Superior temporal gyrus (tissue), 1 donor: ENCODE data around the gene GPBP1L1.
"Not testable (repeated sequence)": the region's sequence is repeated elsewhere in the genome, so short reads cannot be mapped to it uniquely, and the experiment has no call there.

ENCODE experiments used
- DNase-seq: peaks from one replicate; pipeline ENCODE4 v3.0.0-alpha.2; 2016; ENCODE audit errors: extremely low spot score

Gene GPBP1L1

GRCh38 chr1:45679123-45679522 is 7.2 kb downstream of the GPBP1L1 start:
- peak; percentile 11 for DNase-seq

GRCh38 chr1:45678489-45678888 is 7.8 kb downstream of the GPBP1L1 start:
- no peak for DNase-seq

- DNase-seq, result no peak
These were observed 8.5 kb downstream of the GPBP1L1 start for GRCh38 chr1:45677751-45678245.

- not testable (repeated sequence) for DNase-seq
These were observed 9.8 kb downstream of the GPBP1L1 start for GRCh38 chr1:45676553-45676952.

- no peak for DNase-seq
These were observed 11.9 kb downstream of the GPBP1L1 start for GRCh38 chr1:45674478-45674877.

GRCh38 chr1:45673956-45674355 is 12.4 kb downstream of the GPBP1L1 start:
- DNase-seq, result no peak

- DNase-seq, result no peak
These were observed 16.3 kb downstream of the GPBP1L1 start for GRCh38 chr1:45669859-45670655.

- DNase-seq, result no peak
These were observed 17.0 kb downstream of the GPBP1L1 start for GRCh38 chr1:45669379-45669778.

GRCh38 chr1:45668526-45668925 is 17.8 kb downstream of the GPBP1L1 start:
- DNase-seq, result no peak

GRCh38 chr1:45667321-45668111 is 18.8 kb downstream of the GPBP1L1 start:
- DNase-seq, result no peak

- no peak for DNase-seq
These were observed 19.5 kb downstream of the GPBP1L1 start for GRCh38 chr1:45666836-45667235.

GRCh38 chr1:45660336-45660735 is 26.0 kb downstream of the GPBP1L1 start:
- no peak for DNase-seq

- no peak for DNase-seq
These were observed 27.1 kb downstream of the GPBP1L1 start for GRCh38 chr1:45659222-45659621.

- no peak for DNase-seq
These were observed 28.2 kb downstream of the GPBP1L1 start for GRCh38 chr1:45658171-45658570.

- no peak for DNase-seq
These were observed 29.6 kb downstream of the GPBP1L1 start for GRCh38 chr1:45656573-45657226.

- no peak for DNase-seq
These were observed 31.6 kb downstream of the GPBP1L1 start for GRCh38 chr1:45654540-45655280.

- no peak for DNase-seq
These were observed 38.9 kb downstream of the GPBP1L1 start for GRCh38 chr1:45647248-45648021.

GRCh38 chr1:45644661-45645060 is 41.7 kb downstream of the GPBP1L1 start:
- DNase-seq, result no peak

GRCh38 chr1:45643978-45644377 is 42.4 kb downstream of the GPBP1L1 start:
- DNase-seq, result no peak

GRCh38 chr1:45643321-45643720 is 43.0 kb downstream of the GPBP1L1 start:
- no peak for DNase-seq

GRCh38 chr1:45640293-45640692 is 46.0 kb downstream of the GPBP1L1 start:
- DNase-seq, result no peak
